Stimulated activated naive CD8-positive, alpha-beta T cell treated with anti-CD3 and anti-CD28 coated beads, Interleukin-15, amount 100 ng/mL, for 72 hours (primary cell): ENCODE results near the gene GSTA1.
"Not testable (repeated sequence)": the region's sequence is repeated elsewhere in the genome, so short reads cannot be mapped to it uniquely, and the experiment has no call there.

Experiments used
- ATAC-seq: fragments of 150-1000 bp; cut with Tn5 transposase; 2 replicates; pipeline ENCODE4 v1.10.0; 2021; ENCODE audit warnings: mild to moderate bottlenecking, moderate library complexity
- DNase-seq, 2 donors: peaks; one replicate each; pipeline ENCODE4 v3.0.0; 2021 to 2022
- H3K27ac Mint-ChIP-seq, 2 donors: one replicate each; pipeline ENCODE4 v1.8.0; 2022; ENCODE audit warnings: mild to moderate bottlenecking in 2 of 2, mixed read lengths in 2 of 2, moderate library complexity in 2 of 2
- H3K27me3 Mint-ChIP-seq: one replicate; pipeline ENCODE4 v1.8.0; 2022; ENCODE audit warnings: mixed read lengths
- H3K4me1 Mint-ChIP-seq: one replicate; pipeline ENCODE4 v1.8.0; 2022; ENCODE audit warnings: mild to moderate bottlenecking, mixed read lengths
- H3K4me3 Mint-ChIP-seq, 2 donors: one replicate each; pipeline ENCODE4 v1.8.0; 2022; ENCODE audit warnings: mild to moderate bottlenecking in 2 of 2, mixed read lengths in 2 of 2, moderate library complexity in 1 of 2
- H3K9me3 Mint-ChIP-seq, 2 donors: one replicate each; pipeline ENCODE4 v1.8.0; 2022; ENCODE audit warnings: mixed read lengths in 2 of 2

GSTA1 gene

GRCh38 chr6:52821842-52822241 is 18.2 kb upstream of the GSTA1 start:
- no peak for DNase-seq
- no peak for ATAC-seq
- peaks cover 15% of the 10 kb centered on the region for H3K27me3 Mint-ChIP-seq
- H3K4me1 Mint-ChIP-seq, result no peaks in the 10 kb centered on the region
- H3K27ac Mint-ChIP-seq, result no peak overlapping the region
- no peak overlapping the region for H3K4me3 Mint-ChIP-seq
- peaks cover 0 to 26% of the 10 kb centered on the region in 2 donors for H3K9me3 Mint-ChIP-seq

- Mint-ChIP-seq H3K4me3 (no peak overlapping the region), H3K27ac (no peak overlapping the region), H3K27me3 (peaks cover 9% of the 10 kb centered on the region), H3K9me3 (peaks cover 0 to 26% of the 10 kb centered on the region in 2 donors), H3K4me1 (no peaks in the 10 kb centered on the region)
- DNase-seq, result no peak
- ATAC-seq, result no peak
These were observed 16.6 kb upstream of the GSTA1 start for GRCh38 chr6:52820198-52820597.

- peak; percentile 35 to 45 for DNase-seq
- H3K9me3 Mint-ChIP-seq, result peaks cover 0 to 1% of the 10 kb centered on the region in 2 donors
- H3K4me1 Mint-ChIP-seq, result no peaks in the 10 kb centered on the region
- peak; percentile 79 for ATAC-seq
- H3K4me3 Mint-ChIP-seq, result no peak overlapping the region
- H3K27ac Mint-ChIP-seq, result no peak overlapping the region
- peaks cover 19% of the 10 kb centered on the region for H3K27me3 Mint-ChIP-seq
These were observed 11.8 kb upstream of the GSTA1 start for GRCh38 chr6:52815167-52816092.

- Mint-ChIP-seq H3K27ac (peak overlapping the region in 1 of 2 donors; percentile 68), H3K27me3 (peaks cover 19% of the 10 kb centered on the region)
- H3K4me1 Mint-ChIP-seq, ATAC-seq, DNase-seq, H3K9me3 Mint-ChIP-seq, H3K4me3 Mint-ChIP-seq: not testable (repeated sequence)
These were observed 10.9 kb upstream of the GSTA1 start for GRCh38 chr6:52814545-52814944.

GRCh38 chr6:52809777-52810176 is 6.2 kb upstream of the GSTA1 start:
- ATAC-seq, H3K4me3 Mint-ChIP-seq, H3K4me1 Mint-ChIP-seq, H3K27ac Mint-ChIP-seq, H3K9me3 Mint-ChIP-seq, DNase-seq: not testable (repeated sequence)
- peaks cover 44% of the 10 kb centered on the region for H3K27me3 Mint-ChIP-seq

- no peaks in the 10 kb centered on the region for H3K9me3 Mint-ChIP-seq
- H3K4me1 Mint-ChIP-seq, result no peaks in the 10 kb centered on the region
- H3K27me3 Mint-ChIP-seq, result peaks cover 56% of the 10 kb centered on the region
- H3K27ac Mint-ChIP-seq, result no peak overlapping the region
- H3K4me3 Mint-ChIP-seq, result no peak overlapping the region
- ATAC-seq (no peak), DNase-seq (no peak)
These were observed 5.0 kb upstream of the GSTA1 start for GRCh38 chr6:52808660-52809059.

GRCh38 chr6:52802806-52803205 is 810 bp downstream of the GSTA1 start:
- H3K27me3 Mint-ChIP-seq, result peaks cover 61% of the 10 kb centered on the region
- H3K9me3 Mint-ChIP-seq, result no peaks in the 10 kb centered on the region
- DNase-seq, result no peak
- no peak overlapping the region for H3K4me3 Mint-ChIP-seq
- no peak overlapping the region for H3K27ac Mint-ChIP-seq
- no peaks in the 10 kb centered on the region for H3K4me1 Mint-ChIP-seq
- ATAC-seq, result no peak

- Mint-ChIP-seq H3K27me3 (peaks cover 52% of the 10 kb centered on the region), H3K9me3 (no peaks in the 10 kb centered on the region), H3K4me1 (no peaks in the 10 kb centered on the region), H3K27ac (no peak overlapping the region), H3K4me3 (no peak overlapping the region)
- DNase-seq (no peak), ATAC-seq (no peak)
These were observed 2.3 kb downstream of the GSTA1 start for GRCh38 chr6:52801188-52801841.

- not testable (repeated sequence) for DNase-seq, ATAC-seq, H3K4me3 Mint-ChIP-seq, H3K27ac Mint-ChIP-seq, H3K9me3 Mint-ChIP-seq, H3K4me1 Mint-ChIP-seq
- peaks cover 39% of the 10 kb centered on the region for H3K27me3 Mint-ChIP-seq
These were observed 4.3 kb downstream of the GSTA1 start for GRCh38 chr6:52799272-52799671.

- Mint-ChIP-seq H3K27me3 (peaks cover 15% of the 10 kb centered on the region), H3K9me3 (peaks cover 6 to 13% of the 10 kb centered on the region in 2 donors)
- H3K4me3 Mint-ChIP-seq, H3K27ac Mint-ChIP-seq, DNase-seq, ATAC-seq, H3K4me1 Mint-ChIP-seq: not testable (repeated sequence)
These were observed 9.2 kb downstream of the GSTA1 start for GRCh38 chr6:52794366-52794765.

- ATAC-seq, result no peak
- H3K27ac Mint-ChIP-seq, result no peak overlapping the region
- H3K27me3 Mint-ChIP-seq, result peaks cover 10% of the 10 kb centered on the region
- no peak overlapping the region for H3K4me3 Mint-ChIP-seq
- no peak for DNase-seq
- no peaks in the 10 kb centered on the region for H3K4me1 Mint-ChIP-seq
- peaks cover 6 to 13% of the 10 kb centered on the region in 2 donors for H3K9me3 Mint-ChIP-seq
These were observed 12.8 kb downstream of the GSTA1 start for GRCh38 chr6:52790861-52791260.

GRCh38 chr6:52789658-52790057 is 14.0 kb downstream of the GSTA1 start:
- not testable (repeated sequence) for H3K4me1 Mint-ChIP-seq, H3K27ac Mint-ChIP-seq, H3K27me3 Mint-ChIP-seq, DNase-seq, H3K4me3 Mint-ChIP-seq, ATAC-seq
- peaks cover 6 to 13% of the 10 kb centered on the region in 2 donors for H3K9me3 Mint-ChIP-seq

GRCh38 chr6:52788478-52788877 is 15.1 kb downstream of the GSTA1 start:
- peaks cover 10% of the 10 kb centered on the region for H3K27me3 Mint-ChIP-seq
- H3K4me1 Mint-ChIP-seq, result no peaks in the 10 kb centered on the region
- DNase-seq (no peak), ATAC-seq (no peak)
- peaks cover 4 to 18% of the 10 kb centered on the region in 2 donors for H3K9me3 Mint-ChIP-seq
- H3K4me3 Mint-ChIP-seq, result no peak overlapping the region
- no peak overlapping the region for H3K27ac Mint-ChIP-seq

GRCh38 chr6:52787917-52788316 is 15.7 kb downstream of the GSTA1 start:
- Mint-ChIP-seq H3K4me1 (no peaks in the 10 kb centered on the region), H3K27ac (no peak overlapping the region), H3K27me3 (peaks cover 10% of the 10 kb centered on the region), H3K4me3 (no peak overlapping the region), H3K9me3 (peaks cover 0 to 16% of the 10 kb centered on the region in 2 donors)
- DNase-seq (no peak), ATAC-seq (no peak)

GRCh38 chr6:52786249-52786956 is 17.2 kb downstream of the GSTA1 start:
- DNase-seq (no peak), ATAC-seq (no peak)
- Mint-ChIP-seq H3K9me3 (peaks cover 0 to 9% of the 10 kb centered on the region in 2 donors), H3K4me3 (no peak overlapping the region), H3K27me3 (peaks cover 10% of the 10 kb centered on the region), H3K4me1 (no peaks in the 10 kb centered on the region), H3K27ac (no peak overlapping the region)
